OCI-M1 (cell line): ENCODE data around the gene PKP3.
"Not testable (repeated sequence)": the region's sequence is repeated elsewhere in the genome, so short reads cannot be mapped to it uniquely, and the experiment has no call there.

Experiments
- DNase-seq: peaks from one replicate; lab custom pipeline; 2025; lab: John Stamatoyannopoulos, UW

The PKP3 gene

GRCh38 chr11:396948-397548 lies 3.0 kb downstream of the PKP3 start:
- DNase-seq = no peak

GRCh38 chr11:398826-399225 lies 4.8 kb downstream of the PKP3 start:
- no peak for DNase-seq

GRCh38 chr11:399731-400211 lies 5.8 kb downstream of the PKP3 start:
- DNase-seq = no peak

- DNase-seq = no peak
These were observed 6.3 kb downstream of the PKP3 start for GRCh38 chr11:400241-400689.

GRCh38 chr11:401196-401595 lies 7.2 kb downstream of the PKP3 start:
- DNase-seq = not testable (repeated sequence)

GRCh38 chr11:403021-403760 lies 9.2 kb downstream of the PKP3 start:
- DNase-seq = no peak

GRCh38 chr11:403761-404431 lies 9.9 kb downstream of the PKP3 start:
- no peak for DNase-seq

- DNase-seq = no peak
These were observed 10.7 kb downstream of the PKP3 start for GRCh38 chr11:404551-405264.

GRCh38 chr11:405323-405953 lies 11.4 kb downstream of the PKP3 start:
- DNase-seq = no peak

GRCh38 chr11:405954-406795 lies 12.2 kb downstream of the PKP3 start:
- DNase-seq = no peak

GRCh38 chr11:406796-407650 lies 13.0 kb downstream of the PKP3 start:
- DNase-seq = peak; percentile 90

- DNase-seq = no peak
These were observed 13.7 kb downstream of the PKP3 start for GRCh38 chr11:407651-408123.

- DNase-seq = no peak
These were observed 14.4 kb downstream of the PKP3 start for GRCh38 chr11:408154-409007.

- DNase-seq = no peak
These were observed 15.1 kb downstream of the PKP3 start for GRCh38 chr11:409008-409599.

GRCh38 chr11:409600-410483 lies 15.8 kb downstream of the PKP3 start:
- DNase-seq = no peak

- not testable (repeated sequence) for DNase-seq
These were observed 16.7 kb downstream of the PKP3 start for GRCh38 chr11:410711-411110.

- not testable (repeated sequence) for DNase-seq
These were observed 17.5 kb downstream of the PKP3 start for GRCh38 chr11:411520-411919.
